NCI-H82 (cell line): ENCODE results near the gene SURF6.

Source experiments
- DNase-seq: peaks from one replicate; lab custom pipeline; 2025; lab: John Stamatoyannopoulos, UW

Gene SURF6

DNA sequence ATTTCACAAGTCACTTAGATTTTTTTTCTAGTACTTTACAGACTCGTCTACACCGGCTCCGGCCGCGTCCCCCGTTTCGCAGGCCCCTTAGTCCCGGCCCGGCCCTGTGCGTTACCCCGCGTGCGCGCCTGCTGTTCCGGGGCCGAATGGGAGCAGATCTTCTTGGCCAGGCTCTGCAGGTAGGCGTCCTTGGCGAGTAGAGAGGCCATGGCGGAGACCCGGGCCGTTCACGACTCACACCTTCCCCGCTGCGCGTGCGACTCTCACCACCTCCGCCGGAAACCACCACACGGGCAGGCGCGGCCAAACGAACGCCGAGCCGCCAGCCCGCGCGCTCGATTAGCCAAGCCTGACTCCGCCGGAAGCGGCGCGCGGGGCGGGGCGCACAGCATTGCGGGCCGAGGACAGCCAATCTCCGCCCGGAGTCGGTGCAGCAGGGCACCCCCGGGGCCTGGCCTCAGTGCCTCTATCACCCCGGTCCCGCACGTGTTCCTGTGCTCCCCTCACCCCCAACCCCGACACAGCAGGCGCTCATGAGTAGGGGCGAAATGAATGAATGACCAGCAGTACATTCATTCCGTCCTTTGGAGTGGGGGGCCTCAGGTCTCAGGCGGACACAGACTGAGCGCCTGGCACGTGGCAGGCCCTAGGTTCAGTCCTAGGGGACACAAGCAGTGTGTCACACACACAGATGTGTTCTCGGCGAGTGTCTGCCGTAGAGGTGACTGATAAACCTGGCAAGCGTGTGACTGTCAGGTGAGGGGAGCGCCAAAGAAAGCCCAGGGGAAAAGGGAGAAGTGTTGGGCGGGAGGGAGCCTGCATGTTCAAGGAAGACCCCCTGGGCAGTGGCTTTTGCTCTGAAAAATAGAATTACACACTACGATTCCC is at the start of gene SURF6:
Gene SURF6, minus strand, starts transcription at position 265 of the 888 bp plus-strand sequence. Its CDS starts 56 bp downstream, at position 209.
- DNase-seq: peak; percentile 93

DNA sequence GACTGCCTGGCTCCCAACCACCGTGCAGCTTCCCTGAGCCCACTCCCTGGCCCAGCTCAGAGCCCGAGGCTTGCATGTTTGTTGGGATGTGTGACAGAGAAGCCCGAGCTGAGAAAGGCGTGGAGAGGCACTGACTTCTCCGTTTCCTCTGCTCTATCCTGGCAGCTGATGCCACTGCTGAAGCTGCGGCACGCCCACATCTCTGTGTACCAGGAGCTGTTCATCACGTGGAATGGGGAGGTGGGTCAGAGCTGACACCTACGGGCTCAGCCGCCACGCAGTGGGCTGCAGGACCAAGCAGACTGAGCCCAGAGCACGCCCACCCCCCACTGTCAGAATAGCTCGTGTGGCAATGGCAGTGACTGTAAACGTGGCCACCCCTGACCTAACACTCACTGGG is 49.5 kb upstream of the SURF6 start:
- no peak for DNase-seq

DNA sequence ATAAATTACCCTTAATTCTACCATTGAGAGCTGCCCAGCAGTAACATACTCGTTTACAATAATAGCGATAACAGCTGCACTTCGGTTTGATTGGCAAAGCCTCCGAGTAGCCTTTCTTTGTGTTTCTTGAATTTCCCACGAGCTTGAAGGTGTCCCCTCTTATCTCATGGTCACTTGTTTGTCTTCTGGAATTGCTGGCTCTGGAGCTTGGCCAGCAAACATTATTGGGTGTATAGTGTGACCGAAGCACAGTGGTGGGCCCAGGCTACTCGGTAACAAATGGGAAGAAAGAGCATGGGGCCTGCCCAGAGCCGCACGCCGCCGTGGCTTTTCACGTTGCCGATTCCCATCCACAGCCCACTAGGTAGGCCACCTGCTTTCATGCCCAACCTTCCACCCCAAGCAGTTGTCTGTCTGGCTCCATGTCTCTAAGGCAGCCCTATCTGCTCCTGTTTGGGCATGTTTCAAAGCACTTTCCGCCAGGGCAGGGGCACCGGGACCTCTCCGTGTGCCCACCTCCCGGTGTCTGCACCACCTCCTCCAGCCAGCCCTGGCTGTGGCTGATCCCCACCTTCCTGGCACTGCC is 48.8 kb upstream of the SURF6 start:
- DNase-seq: no peak

DNA sequence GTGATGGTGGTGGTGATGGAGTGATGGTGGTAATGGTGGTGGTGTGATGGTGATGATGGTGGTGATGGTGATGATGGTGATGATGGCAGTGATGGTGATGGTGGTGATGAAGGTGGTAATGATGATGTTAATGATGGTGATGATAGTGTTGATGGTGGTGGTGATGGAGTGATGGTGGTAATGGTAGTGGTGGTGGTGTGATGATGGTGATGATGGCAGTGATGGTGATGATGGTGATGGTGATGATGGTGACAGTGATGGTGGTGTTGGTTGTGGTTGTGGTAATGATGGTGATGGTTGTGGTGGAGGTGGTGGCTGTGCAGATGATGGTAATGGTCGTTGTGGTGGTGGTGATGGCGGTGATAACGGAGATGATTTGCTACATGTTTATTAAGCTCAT is 47.5 kb upstream of the SURF6 start:
- no peak for DNase-seq

DNA sequence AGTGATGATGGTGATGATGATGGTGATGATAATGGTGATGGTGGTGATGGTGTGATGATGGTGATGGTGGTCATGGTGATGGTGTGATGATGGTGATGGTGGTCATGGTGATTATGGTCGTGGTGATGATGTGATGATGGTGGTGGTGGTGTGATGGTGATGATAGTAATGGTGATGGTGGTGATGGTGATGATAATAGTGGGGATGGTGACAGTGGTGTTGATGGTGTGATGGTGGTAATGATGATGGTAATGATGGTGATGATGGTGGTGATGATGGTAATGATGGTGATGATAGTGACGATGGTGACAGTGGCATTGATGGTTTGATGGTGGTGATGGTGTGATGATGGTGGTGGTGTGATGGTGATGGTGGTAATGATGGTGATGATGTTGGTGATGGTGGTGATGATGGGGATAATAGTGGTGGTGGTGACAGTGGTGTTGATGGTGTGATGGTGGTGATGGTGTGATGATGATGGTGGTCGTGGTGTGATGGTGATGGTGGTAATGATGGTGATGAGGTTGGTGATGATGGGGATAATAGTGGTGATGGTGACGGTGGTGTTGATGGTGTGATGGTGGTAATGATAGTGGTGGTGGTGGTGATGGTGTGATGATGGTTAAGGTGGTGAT is 46.6 kb upstream of the SURF6 start:
- DNase-seq: no peak

DNA sequence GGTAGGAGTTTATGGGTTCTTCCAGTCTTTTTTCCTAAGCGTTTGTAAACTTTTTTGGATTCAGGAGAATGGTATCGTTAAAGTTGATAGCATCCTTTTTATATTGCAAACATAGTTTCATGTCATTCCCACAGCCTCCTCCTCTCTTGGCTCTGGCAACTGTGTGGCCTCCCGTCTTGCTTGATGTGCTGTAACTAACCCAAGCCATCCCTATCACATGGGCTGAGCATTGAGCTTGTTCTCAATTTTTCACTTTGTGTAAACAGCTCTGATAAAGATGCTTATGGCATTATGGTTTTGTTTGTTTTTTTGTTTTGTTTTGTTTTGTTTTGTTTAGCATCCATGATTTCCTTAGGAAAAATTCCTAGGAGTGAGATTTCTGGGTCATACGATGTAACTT is 44.7 kb upstream of the SURF6 start:
- DNase-seq: no peak

DNA sequence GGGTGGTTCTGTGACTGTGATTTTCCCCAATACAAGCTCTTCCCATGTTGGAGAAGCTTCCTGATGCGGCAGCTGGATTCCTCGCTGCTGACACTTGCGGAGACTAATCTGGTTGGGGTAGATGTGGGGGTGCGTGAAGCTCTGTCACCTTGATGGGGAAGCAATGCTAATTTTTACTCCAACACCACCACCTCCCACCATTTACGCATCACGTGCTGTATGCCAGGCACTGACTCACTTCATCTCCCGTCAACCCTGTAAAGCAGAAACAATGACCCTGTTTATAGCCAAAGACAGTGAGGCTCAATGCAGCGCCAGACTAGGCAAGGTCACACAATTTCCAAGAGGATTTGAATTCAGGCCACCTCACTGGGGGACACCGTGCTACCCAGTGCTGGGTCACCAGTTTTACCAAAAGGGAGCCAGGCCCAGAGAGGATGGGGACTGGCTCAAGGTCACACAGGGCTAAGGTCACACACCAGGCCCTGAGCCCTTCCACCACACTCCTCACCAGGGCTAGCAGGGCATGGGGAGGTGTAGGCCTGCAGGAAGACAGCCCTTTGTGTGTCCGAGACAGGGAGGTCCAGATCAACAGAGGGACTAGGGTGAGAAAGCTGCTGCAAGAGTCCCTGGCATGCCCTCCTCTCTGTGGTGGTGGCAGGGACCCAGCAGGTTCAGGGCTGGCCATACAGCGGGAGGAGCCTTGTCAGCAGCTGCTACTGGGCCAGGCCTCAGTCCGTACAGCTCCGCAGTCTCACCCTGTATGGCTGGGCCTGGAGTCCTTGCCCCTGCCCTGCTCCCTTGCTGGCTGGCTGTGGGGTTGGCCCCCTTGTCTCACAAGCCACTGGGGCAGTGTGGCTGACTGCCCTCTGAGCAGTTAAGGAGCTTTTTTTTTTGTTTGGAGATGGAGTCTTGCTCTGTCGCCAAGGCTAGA is 43.4 kb upstream of the SURF6 start:
- no peak for DNase-seq

DNA sequence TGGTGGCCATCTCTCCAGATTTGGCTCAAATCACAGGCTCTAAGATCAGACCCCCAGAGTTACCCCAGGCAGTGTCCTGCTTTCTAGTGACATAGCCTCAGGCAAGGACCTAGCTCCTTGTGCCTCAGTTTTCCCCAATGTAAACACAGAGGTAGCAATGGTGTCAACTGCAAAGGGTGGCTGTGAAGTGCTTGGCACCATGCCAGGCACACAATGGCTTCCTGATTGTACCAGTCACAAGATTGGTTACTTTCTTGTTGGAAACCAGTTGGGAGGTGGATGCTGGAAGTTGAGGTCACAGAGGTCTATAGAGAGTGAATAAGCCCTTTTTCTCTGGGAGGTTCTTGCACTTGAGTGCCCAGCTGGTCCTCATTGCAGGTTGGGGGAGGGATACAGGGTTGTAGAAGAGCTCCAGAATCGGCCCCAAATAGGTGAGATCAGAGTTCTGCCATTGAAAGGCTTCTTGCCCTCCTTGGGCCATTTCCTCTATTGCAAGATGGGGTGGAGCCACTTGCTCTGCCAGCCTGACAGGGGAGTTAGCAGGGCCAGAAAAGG is 42.5 kb upstream of the SURF6 start:
- no peak for DNase-seq

DNA sequence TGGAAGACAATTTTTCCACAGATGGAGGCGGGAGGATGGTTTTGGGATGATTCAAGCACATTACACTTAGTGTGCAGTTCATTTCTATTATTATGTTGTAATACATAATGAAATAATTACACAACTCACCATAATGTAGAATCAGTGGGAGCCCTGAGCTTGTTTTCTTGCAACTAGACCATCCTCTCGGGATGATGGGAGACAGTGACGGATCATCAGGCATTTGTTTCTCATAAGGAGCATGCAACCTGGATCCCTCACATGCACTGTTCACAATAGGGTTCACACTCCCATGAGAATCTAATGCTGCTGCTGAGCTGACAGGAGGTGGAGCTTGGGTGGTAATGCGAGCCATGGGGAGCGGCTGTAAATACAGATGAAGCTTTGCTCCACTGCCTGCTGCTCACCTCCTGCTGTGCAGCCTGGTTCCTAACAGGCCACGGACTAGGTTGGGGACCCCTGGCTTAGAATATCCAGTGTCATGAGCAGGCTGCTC is 41.8 kb upstream of the SURF6 start:
- peak; percentile 78 for DNase-seq

DNA sequence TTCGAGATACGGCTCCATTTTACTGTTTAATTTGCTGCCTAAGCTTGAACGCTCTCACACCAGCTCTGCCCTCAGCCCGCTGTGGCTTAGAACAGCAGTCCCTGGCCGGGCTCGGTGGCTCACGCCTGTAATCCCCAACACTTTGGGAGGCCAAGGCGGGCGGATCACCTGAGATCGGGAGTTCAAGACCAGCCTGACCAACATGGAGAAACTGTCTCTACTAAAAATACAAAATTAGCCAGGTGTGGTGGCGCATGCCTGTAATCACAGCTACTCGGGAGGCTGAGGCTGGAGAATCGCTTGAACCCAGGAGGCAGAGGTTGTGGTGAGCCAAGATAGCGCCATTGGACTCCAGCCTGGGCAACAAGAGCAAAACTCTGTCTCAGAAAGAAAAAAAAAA is 41.3 kb upstream of the SURF6 start:
- DNase-seq: peak; percentile 11

DNA sequence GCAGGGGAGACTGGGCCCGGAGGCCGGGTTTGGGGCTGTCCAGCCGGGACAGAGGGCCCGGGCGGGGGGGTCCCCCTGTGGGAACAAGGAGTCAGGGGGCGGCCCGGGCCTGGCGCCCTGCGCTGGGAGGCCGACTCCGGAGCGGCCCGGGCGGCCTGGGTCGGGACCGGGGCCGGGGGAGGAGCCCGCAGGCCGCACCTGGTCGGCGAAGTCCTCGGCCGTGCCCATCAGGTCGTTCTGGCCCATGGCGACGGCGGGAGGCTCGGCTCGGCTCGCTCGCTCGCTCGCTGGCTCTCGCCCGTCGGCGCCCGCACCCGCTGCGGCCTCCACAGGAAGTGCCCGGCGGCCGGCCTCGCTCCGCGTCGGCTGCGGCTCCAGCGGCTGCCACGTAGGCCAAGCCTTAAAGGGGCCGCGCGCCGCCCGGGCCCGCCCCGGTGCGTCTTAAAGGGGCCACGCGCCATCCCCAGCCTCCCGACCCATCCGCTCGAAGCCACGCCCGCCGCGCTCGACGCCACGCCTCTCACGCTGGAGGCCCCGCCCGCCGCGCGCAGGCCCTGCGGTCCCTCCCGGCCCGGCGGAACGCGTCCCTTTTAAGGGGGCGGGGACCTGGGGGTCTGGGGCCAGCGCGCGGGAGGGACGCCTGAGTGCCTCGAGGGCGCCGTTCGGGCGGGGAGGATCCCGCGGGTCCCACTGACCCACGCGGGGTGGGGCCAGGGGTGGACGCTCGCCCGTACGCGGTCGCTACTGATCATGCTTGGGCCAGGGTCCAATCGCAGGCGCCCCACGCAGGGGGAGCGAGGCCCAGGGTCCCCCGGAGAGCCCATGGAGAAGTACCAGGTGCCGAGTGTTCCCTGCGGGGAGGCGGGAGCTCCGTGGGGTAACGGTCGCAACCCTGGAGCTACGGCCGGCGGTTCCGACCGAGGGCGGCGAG is 40.0 kb upstream of the SURF6 start, which contains the start of the genes STKLD1 and SURF4:
Gene STKLD1, plus strand, starts transcription at position 643 of the 931 bp plus-strand sequence. Its CDS starts 108 bp downstream, at position 751.
Gene SURF4, minus strand, starts transcription at position 337 of the 931 bp plus-strand sequence. Its CDS starts 91 bp downstream, at position 246.
- peak; percentile 97 for DNase-seq

DNA sequence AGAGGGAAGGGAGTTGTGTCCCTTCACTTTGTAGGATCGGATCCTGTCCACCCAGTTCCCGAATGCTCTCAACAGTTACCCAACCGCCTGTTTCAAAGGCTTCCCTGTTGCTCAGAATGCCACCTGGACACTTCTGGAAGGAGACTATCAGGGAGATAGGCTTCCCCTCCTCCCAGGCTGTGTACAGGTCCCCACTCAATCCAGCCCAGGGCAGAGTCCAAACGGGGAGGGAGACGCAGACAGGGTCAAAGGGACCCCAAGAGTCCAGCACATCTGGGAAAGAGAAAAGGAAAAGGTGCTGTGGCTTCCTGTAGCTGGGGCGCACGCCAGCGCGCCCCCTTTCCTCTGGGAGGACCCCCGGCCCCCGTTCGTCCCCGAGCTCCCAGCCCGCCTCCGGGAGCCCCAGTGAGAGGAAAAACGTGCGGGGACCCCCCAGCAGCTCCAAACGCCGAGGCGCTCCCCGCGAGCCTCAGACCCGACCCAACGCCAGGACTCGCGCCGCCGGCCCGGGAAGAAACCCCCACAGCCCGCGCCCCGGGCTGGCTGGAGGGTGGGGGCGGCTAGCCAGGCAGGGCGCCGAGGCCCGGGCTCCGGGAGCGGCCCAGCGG is 39.2 kb upstream of the SURF6 start:
- peak; percentile 48 for DNase-seq

DNA sequence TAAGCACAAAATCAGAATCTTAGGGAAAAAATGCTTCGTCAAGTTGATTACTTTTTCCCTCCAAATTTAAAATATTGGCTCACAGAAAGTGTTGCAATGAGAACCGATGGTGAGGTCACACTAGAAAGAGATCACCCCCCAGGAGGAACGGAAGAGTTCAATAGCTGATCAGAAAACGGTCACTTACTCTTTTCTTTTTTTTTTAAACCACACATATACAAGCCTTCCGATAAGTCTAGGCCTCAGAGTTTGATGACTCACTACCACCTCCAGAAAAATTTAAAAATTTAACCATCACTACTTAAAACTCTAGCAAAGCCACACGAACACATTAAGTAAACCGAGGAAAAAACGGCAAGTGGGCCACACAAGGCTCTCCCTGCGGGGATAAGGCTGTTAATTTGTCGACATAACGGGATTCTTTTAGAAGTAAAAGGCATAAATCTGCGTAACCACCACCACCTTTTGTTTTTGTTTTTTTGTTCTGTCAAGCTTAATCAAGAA is 38.7 kb upstream of the SURF6 start:
- no peak for DNase-seq

DNA sequence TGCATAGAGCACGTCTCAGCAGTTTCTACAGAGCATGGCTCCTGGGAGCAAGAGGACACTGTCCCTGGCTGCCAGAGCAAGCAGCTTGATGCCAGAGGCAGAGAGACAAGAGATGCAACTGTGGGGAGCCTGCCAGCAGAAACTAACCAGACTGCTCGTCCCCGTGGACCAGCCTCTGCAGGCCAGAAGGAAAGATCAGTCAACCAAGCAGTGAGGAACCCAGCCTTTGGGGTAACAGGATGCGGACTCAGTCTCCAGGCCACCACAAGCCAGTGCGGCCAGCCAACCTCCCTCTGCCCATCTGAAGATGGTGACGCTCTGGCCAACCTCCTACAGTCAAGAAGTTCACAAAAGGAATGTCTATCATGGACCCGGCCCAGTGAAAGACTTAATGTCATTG is 36.2 kb upstream of the SURF6 start:
- DNase-seq: no peak

DNA sequence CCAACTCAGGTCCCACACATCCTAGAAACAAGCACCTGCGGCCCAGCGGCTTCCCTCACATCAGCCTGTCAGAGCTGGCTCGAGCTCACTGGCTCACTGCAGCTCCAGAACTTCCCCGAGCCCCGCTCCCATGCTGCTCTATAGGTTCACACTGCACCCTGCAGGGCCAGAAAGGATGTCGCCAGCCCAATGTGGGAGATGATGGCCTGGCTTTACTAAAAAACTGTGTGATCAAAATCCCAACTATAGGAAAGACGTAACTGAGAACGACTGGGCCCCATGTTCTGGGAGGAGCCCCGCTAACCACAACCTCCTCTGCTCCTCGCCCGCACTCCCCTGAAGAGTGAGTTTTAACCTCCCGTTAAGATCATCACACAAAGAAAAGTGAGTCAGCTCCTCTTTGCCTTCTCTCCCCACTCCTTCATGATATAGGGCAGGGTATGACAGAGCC is 35.3 kb upstream of the SURF6 start:
- no peak for DNase-seq

DNA sequence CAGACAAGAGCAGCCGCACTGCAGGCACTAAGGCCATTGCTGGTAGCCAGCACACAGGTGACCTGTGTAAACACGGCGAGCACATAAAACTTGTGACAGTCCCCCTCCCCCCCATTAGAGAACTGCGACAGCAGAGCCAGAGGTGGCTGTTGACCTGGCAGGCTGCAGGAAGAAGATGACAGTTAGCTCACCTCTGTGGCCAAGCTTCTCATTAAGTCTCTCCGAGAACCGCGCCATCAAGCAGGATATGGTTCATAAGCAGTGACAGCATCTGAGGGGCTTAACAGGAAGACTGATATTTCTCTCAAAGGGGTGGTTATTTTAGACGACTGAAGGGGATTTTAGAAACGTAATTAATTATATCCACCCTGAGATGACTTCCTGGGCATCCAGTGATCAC is 34.7 kb upstream of the SURF6 start:
- DNase-seq: no peak

DNA sequence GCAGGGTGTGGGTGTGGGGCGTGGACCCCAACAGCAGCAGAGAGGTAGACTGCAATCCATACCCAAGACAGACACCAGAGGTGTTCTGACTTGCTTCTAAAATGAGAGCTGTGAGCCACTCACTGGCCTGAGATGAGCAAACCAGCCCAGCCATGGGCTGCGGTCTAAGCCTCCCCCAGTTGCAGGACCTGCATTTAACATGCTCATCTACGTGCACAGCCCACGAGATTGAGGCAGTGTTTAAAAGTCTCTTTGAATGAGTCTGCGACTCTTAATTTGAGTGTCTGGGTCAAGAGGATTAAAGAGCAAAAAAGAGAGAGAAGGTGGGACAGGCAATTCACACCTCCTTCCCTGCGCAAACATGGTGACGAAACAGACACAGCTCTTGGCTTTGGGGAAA is 33.9 kb upstream of the SURF6 start:
- no peak for DNase-seq

DNA sequence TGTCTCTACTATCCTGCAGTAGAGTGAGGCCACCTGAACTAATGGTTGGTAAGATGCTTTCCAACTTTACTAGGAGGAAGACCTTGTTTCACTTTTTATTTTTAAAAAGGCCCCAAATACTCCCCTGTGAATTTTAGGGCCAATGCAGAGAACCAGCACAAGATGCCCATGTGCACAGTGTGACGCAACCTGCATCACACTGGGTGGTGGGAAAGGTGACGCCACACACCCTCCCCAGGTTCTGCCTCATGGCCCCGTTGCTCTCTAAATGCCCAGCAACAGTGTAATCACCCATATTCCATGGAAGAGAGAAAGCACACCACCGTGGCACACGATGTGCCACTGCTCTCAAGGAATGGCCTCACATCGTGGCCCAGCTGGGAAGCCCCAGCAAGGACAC is 33.4 kb upstream of the SURF6 start:
- DNase-seq: no peak

DNA sequence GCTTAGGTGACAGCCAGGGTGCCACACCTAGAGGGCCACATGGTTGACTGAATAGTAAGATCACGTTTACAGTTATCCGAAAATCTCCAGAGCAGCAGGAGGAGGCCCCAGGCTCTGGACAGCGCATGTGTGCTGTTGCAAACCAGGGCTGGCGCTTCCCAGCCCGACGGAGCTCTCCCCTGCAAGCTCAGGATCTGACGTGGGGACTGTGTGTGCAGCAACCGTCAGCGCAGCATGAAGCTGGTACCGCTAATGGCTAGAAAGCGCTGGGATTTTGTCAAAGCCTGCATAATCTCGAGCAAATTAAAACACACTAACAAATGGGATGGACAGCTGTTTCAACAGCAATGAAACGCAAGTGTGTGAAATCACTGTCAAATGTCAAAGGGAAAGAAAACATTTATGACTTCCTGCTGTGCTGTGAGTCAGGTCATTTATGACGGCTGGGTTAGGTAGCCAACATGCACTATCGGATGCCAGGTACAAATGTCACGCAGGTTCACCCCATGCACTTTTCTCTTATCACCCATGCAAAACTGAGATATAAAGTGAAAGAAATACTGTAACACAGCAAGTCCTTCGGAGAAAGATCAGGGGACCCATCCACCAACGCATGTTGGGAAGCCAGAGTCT is 32.4 kb upstream of the SURF6 start:
- DNase-seq: peak; percentile 11
